Caki2 (cell line): ENCODE results near the gene DNAAF8. TPM values are rescaled to one million over a fixed set of nuclear protein-coding genes. Genes with fewer than 3 reads are reported as not detected.

Source experiments
- DNase-seq: peaks from one replicate; pipeline ENCODE4 v3.0.0-alpha.2; 2015; ENCODE audit warnings: low read depth
- in situ Hi-C: cut with HindIII; loops from 2 replicates; pipeline ENCODE4 v1.10.0; 2016; ENCODE audit warnings: low sequenced_read_pairs, low pct_unique_long_range_greater_than_20kb, mixed read lengths
- total RNA-seq: library from RNA; depleted of rRNA; stranded (reverse); fragments of >200 nt; shearing (Covaris generic); gene quantifications from 2 replicates; pipeline ENCODE4 v1.2.3, GENCODE V29; 2014; ENCODE audit warnings: low replicate concordance

DNAAF8 gene
- total RNA-seq, 1 experiment from 2014 or later: 5.4 TPM

- DNase-seq: no peak
- in situ Hi-C loops: no loop called here
Observed at GRCh38 chr16:4693956-4694641, 40.2 kb upstream of the DNAAF8 start.

GRCh38 chr16:4694642-4695451 lies 39.5 kb upstream of the DNAAF8 start:
- in situ Hi-C loops: no loop called here
- DNase-seq: no peak

GRCh38 chr16:4695473-4696171 lies 38.7 kb upstream of the DNAAF8 start:
- in situ Hi-C loops: no loop called here
- DNase-seq: no peak

- in situ Hi-C loops: no loop called here
- DNase-seq: no peak
Observed at GRCh38 chr16:4696172-4696904, 38.0 kb upstream of the DNAAF8 start.

- in situ Hi-C loops: no loop called here
- DNase-seq: no peak
Observed at GRCh38 chr16:4696905-4697847, 37.2 kb upstream of the DNAAF8 start.

- in situ Hi-C loops: no loop called here
- no peak for DNase-seq
Observed at GRCh38 chr16:4697848-4698291, 36.5 kb upstream of the DNAAF8 start.

GRCh38 chr16:4698321-4699045 lies 35.9 kb upstream of the DNAAF8 start:
- in situ Hi-C loops: no loop called here
- no peak for DNase-seq

- no peak for DNase-seq
- in situ Hi-C loops: no loop called here
Observed at GRCh38 chr16:4699046-4699556, 35.2 kb upstream of the DNAAF8 start.

GRCh38 chr16:4700380-4700996 lies 33.8 kb upstream of the DNAAF8 start:
- in situ Hi-C loops: no loop called here
- DNase-seq: no peak

GRCh38 chr16:4700997-4701743 lies 33.2 kb upstream of the DNAAF8 start:
- in situ Hi-C loops: no loop called here
- no peak for DNase-seq

GRCh38 chr16:4701791-4702465 lies 32.4 kb upstream of the DNAAF8 start:
- no peak for DNase-seq
- in situ Hi-C loops: no loop called here

GRCh38 chr16:4702466-4702808 lies 31.9 kb upstream of the DNAAF8 start:
- in situ Hi-C loops: no loop called here
- DNase-seq: peak; percentile 79

GRCh38 chr16:4703906-4704305 lies 30.4 kb upstream of the DNAAF8 start:
- in situ Hi-C loops: no loop called here
- no peak for DNase-seq

GRCh38 chr16:4704491-4704890 lies 29.8 kb upstream of the DNAAF8 start:
- in situ Hi-C loops: no loop called here
- DNase-seq: no peak

- in situ Hi-C loops: no loop called here
- no peak for DNase-seq
Observed at GRCh38 chr16:4704913-4705312, 29.4 kb upstream of the DNAAF8 start.
